DND-41 (cell line): ENCODE measurements around the gene MAN2B2.

ENCODE experiments used
- ATAC-seq: fragments of 200-7000 bp; cut with Tn5 transposase; 3 replicates; pipeline ENCODE4 v1.9.1; 2021; ENCODE audit warnings: low read depth; ENCODE audit not compliant: insufficient read depth
- DNase-seq: peaks from one replicate; pipeline ENCODE4 v3.0.0-alpha.2; 2020
- H2AFZ ChIP-seq: 2 replicates; pipeline ENCODE4 v1.6.0; 2012; ENCODE audit warnings: low read depth, low read length
- H3K27ac ChIP-seq: 2 replicates; pipeline ENCODE4 v1.5.1; 2012; ENCODE audit warnings: low read length, inconsistent platforms
- H3K27me3 ChIP-seq: fragments of 200-600 bp; sonication (generic); 2 replicates; pipeline ENCODE4 v1.6.0; 2012; ENCODE audit warnings: low read length, mild to moderate bottlenecking, inconsistent platforms; ENCODE audit not compliant: insufficient read depth, poor library complexity
- H3K36me3 ChIP-seq: 2 replicates; pipeline ENCODE4 v1.5.1; 2012; ENCODE audit warnings: low read length, inconsistent platforms; ENCODE audit not compliant: insufficient read depth
- H3K4me1 ChIP-seq: 2 replicates; pipeline ENCODE4 v1.5.1; 2012; ENCODE audit warnings: mild to moderate bottlenecking, low read length; ENCODE audit not compliant: insufficient read depth
- H3K4me2 ChIP-seq: 2 replicates; pipeline ENCODE4 v1.6.0; 2012; ENCODE audit warnings: mild to moderate bottlenecking, moderate library complexity, low read length, inconsistent platforms; ENCODE audit not compliant: insufficient read depth
- H3K4me3 ChIP-seq, 2 experiments: fragments of 200-600 bp in 1 of 2; shearing (Covaris generic) in 1 of 2; 2 replicates each; pipeline ENCODE4 v1.5.1; 2012 to 2016; ENCODE audit warnings: inconsistent platforms in 2 of 2, low read length in 2 of 2, mild to moderate bottlenecking in 2 of 2, low read depth in 1 of 2, moderate library complexity in 1 of 2
- H3K79me2 ChIP-seq: 2 replicates; pipeline ENCODE4 v1.6.0; 2012; ENCODE audit warnings: low read length, inconsistent platforms; ENCODE audit not compliant: insufficient read depth
- H3K9ac ChIP-seq: 2 replicates; pipeline ENCODE4 v1.6.0; 2012; ENCODE audit warnings: low read depth, mild to moderate bottlenecking, inconsistent platforms, low read length, moderate library complexity
- H3K9me3 ChIP-seq: 2 replicates; pipeline ENCODE4 v1.5.1; 2012; ENCODE audit warnings: low read length, moderate library complexity, mild to moderate bottlenecking, inconsistent platforms; ENCODE audit not compliant: insufficient read depth, severe bottlenecking
- H4K20me1 ChIP-seq: 2 replicates; pipeline ENCODE4 v1.6.0; 2012; ENCODE audit warnings: low read length; ENCODE audit not compliant: insufficient read depth
- EZH2 ChIP-seq: IDR thresholded peaks from 3 replicates; pipeline ENCODE4 v1.6.1; 2012; ENCODE audit warnings: borderline replicate concordance, low read depth, mild to moderate bottlenecking, moderate library complexity, low read length, inconsistent platforms; ENCODE audit not compliant: severe bottlenecking
- TF ChIP-seq, protein P1 (sequence below): IDR thresholded peaks from 2 replicates; pipeline ENCODE4 v1.5.1; 2012; ENCODE audit warnings: borderline replicate concordance, low read length, moderate library complexity, mild to moderate bottlenecking; ENCODE audit not compliant: poor library complexity, severe bottlenecking; ENCODE audit errors: extremely low read depth

Gene MAN2B2

GRCh38 chr4:6549890-6550620 lies 24.9 kb upstream of the MAN2B2 start:
- no peaks in the 10 kb centered on the region for H3K36me3 ChIP-seq
- TF ChIP-seq, protein P1, sequence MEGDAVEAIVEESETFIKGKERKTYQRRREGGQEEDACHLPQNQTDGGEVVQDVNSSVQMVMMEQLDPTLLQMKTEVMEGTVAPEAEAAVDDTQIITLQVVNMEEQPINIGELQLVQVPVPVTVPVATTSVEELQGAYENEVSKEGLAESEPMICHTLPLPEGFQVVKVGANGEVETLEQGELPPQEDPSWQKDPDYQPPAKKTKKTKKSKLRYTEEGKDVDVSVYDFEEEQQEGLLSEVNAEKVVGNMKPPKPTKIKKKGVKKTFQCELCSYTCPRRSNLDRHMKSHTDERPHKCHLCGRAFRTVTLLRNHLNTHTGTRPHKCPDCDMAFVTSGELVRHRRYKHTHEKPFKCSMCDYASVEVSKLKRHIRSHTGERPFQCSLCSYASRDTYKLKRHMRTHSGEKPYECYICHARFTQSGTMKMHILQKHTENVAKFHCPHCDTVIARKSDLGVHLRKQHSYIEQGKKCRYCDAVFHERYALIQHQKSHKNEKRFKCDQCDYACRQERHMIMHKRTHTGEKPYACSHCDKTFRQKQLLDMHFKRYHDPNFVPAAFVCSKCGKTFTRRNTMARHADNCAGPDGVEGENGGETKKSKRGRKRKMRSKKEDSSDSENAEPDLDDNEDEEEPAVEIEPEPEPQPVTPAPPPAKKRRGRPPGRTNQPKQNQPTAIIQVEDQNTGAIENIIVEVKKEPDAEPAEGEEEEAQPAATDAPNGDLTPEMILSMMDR, result no peak
- TF ChIP-seq EZH2, result no peak
- H4K20me1 ChIP-seq, result peaks cover 2% of the 10 kb centered on the region; the same call in 1 of the 2 replicates
- ATAC-seq (no peak), DNase-seq (no peak)
- H2AFZ ChIP-seq, result no peak overlapping the region
- H3K27ac ChIP-seq, result no peak overlapping the region
- H3K27me3 ChIP-seq, result no peaks in the 10 kb centered on the region
- no peaks in the 10 kb centered on the region for H3K9me3 ChIP-seq
- H3K9ac ChIP-seq, result no peak overlapping the region
- no peak overlapping the region for H3K4me3 ChIP-seq
- no peaks in the 10 kb centered on the region for H3K79me2 ChIP-seq
- H3K4me1 ChIP-seq, result no peaks in the 10 kb centered on the region
- no peak overlapping the region for H3K4me2 ChIP-seq

GRCh38 chr4:6550821-6551220 lies 24.2 kb upstream of the MAN2B2 start:
- no peaks in the 10 kb centered on the region for H3K4me1 ChIP-seq
- no peaks in the 10 kb centered on the region for H3K36me3 ChIP-seq
- H3K9me3 ChIP-seq, result no peaks in the 10 kb centered on the region
- H2AFZ ChIP-seq, result no peak overlapping the region
- H3K79me2 ChIP-seq, result no peaks in the 10 kb centered on the region
- H4K20me1 ChIP-seq, result peaks cover 2% of the 10 kb centered on the region; the same call in 1 of the 2 replicates
- no peak for TF ChIP-seq EZH2
- TF ChIP-seq, protein P1, result no peak
- no peak overlapping the region for H3K4me3 ChIP-seq
- H3K4me2 ChIP-seq, result no peak overlapping the region
- H3K9ac ChIP-seq, result no peak overlapping the region
- no peak overlapping the region for H3K27ac ChIP-seq
- DNase-seq, result no peak
- H3K27me3 ChIP-seq, result no peaks in the 10 kb centered on the region
- ATAC-seq, result no peak

DNA sequence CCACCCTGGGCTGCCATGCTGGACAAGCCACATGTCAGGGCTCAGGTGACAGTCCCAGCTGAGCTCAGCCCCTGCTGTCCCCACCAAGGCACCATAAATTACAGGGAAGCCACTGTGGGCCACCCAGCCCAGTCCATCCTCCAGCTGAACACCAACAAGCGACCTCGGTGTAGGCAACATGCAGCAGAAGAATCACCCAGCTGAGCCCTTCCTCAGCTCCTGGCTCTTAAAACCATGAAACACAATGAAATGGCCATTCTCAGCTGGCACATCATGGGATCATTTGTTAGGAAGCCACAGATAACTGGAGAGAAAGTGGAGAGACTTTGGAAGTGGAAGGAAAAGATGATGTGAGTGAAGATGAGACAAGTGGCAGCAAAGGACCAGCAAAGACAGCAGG lies 23.3 kb upstream of the MAN2B2 start:
- ATAC-seq (no peak), DNase-seq (no peak)
- Histone ChIP-seq H3K9ac (no peak overlapping the region), H4K20me1 (peaks cover 2% of the 10 kb centered on the region; the same call in 1 of the 2 replicates), H3K9me3 (no peaks in the 10 kb centered on the region), H3K79me2 (no peaks in the 10 kb centered on the region), H2AFZ (no peak overlapping the region), H3K4me3 (no peak overlapping the region), H3K27me3 (no peaks in the 10 kb centered on the region), H3K4me1 (no peaks in the 10 kb centered on the region), H3K36me3 (no peaks in the 10 kb centered on the region), H3K4me2 (no peak overlapping the region), H3K27ac (no peak overlapping the region)
- TF ChIP-seq, protein P1, result no peak
- no peak for TF ChIP-seq EZH2
